ENCODE data around the gene OR5H15. TPM values are rescaled to one million over a fixed set of nuclear protein-coding genes. Genes with fewer than 3 reads are reported as not detected.

OR5H15 gene
- total and polyA plus RNA-seq, 2 experiments from 2014 or later: not detected

- H3K36me3 ChIP-seq: no peaks in the 10 kb centered on the region
- H3K4me1 ChIP-seq (ENCODE audit: low read depth): no peaks in the 10 kb centered on the region
- DNase-seq (ENCODE audit: low read depth in 1 of 2, low spot score in 1 of 2): no peak
- no peaks in the 10 kb centered on the region for H3K27me3 ChIP-seq
- TF ChIP-seq CTCF (IDR thresholded peaks at IDR 0.05; ENCODE audit: low read depth, low read length): no peak
- H3K9me3 ChIP-seq (ENCODE audit: low read depth): no peaks in the 10 kb centered on the region
- no peak overlapping the region for H3K27ac ChIP-seq
- no peak overlapping the region for H3K4me3 ChIP-seq
These were observed 46.8 kb downstream of the OR5H15 start for GRCh38 chr3:98213276-98213675.

- no peaks in the 10 kb centered on the region for H3K4me1 ChIP-seq (ENCODE audit: low read depth)
- no peak overlapping the region for H3K27ac ChIP-seq
- no peaks in the 10 kb centered on the region for H3K36me3 ChIP-seq
- no peak for TF ChIP-seq CTCF (IDR thresholded peaks at IDR 0.05; ENCODE audit: low read depth, low read length)
- no peak overlapping the region for H3K4me3 ChIP-seq
- H3K27me3 ChIP-seq: no peaks in the 10 kb centered on the region
- no peak for DNase-seq (ENCODE audit: low read depth in 1 of 2, low spot score in 1 of 2)
- H3K9me3 ChIP-seq (ENCODE audit: low read depth): no peaks in the 10 kb centered on the region
These were observed 48.6 kb downstream of the OR5H15 start for GRCh38 chr3:98215051-98215450.

Other genes starting within 250 kb of the OR5H15 start
- gene RIOX2, start 194.3 kb upstream of the OR5H15 start, total RNA-seq: 6.9 and 8.6 TPM in 2 replicates
- 11.2 and 21.0 TPM in 2 replicates for gene RIOX2, start 194.3 kb upstream of the OR5H15 start, polyA plus RNA-seq
- gene GABRR3, start 131.4 kb upstream of the OR5H15 start, total RNA-seq: not detected in 2 replicates
- not detected in 2 replicates for gene GABRR3, start 131.4 kb upstream of the OR5H15 start, polyA plus RNA-seq
- gene OR5AC2, start 79.5 kb upstream of the OR5H15 start, total RNA-seq: not detected in 2 replicates
- not detected in 2 replicates for gene OR5AC2, start 79.5 kb upstream of the OR5H15 start, polyA plus RNA-seq
- not detected in 2 replicates for gene OR5H1, start 36.0 kb upstream of the OR5H15 start, total RNA-seq
- not detected in 2 replicates for gene OR5H1, start 36.0 kb upstream of the OR5H15 start, polyA plus RNA-seq
- gene OR5H14, start 19.2 kb upstream of the OR5H15 start, total RNA-seq: not detected in 2 replicates
- not detected in 2 replicates for gene OR5H14, start 19.2 kb upstream of the OR5H15 start, polyA plus RNA-seq
- not detected in 2 replicates for gene OR5H6, start 97.5 kb downstream of the OR5H15 start, total RNA-seq
- not detected in 2 replicates for gene OR5H6, start 97.5 kb downstream of the OR5H15 start, polyA plus RNA-seq
- not detected in 2 replicates for gene OR5H2, start 115.8 kb downstream of the OR5H15 start, total RNA-seq
- not detected in 2 replicates for gene OR5H2, start 115.8 kb downstream of the OR5H15 start, polyA plus RNA-seq
- not detected in 2 replicates for gene OR5K4, start 187.2 kb downstream of the OR5H15 start, total RNA-seq
- not detected in 2 replicates for gene OR5K4, start 187.2 kb downstream of the OR5H15 start, polyA plus RNA-seq
- not detected in 2 replicates for gene OR5K3, start 224.0 kb downstream of the OR5H15 start, total RNA-seq
- not detected in 2 replicates for gene OR5K3, start 224.0 kb downstream of the OR5H15 start, polyA plus RNA-seq